B cell (primary cell): Measurements from ENCODE around the gene TTLL11. TPM values are rescaled to one million over a fixed set of nuclear protein-coding genes. Genes with fewer than 3 reads are reported as not detected.

Source experiments
- ATAC-seq: fragments of 200-7000 bp; cut with Tn5 transposase; one replicate; pipeline ENCODE4 v1.10.0; 2021; ENCODE audit warnings: low read depth, mild to moderate bottlenecking, moderate number of reproducible peaks, moderate library complexity
- CTCF ChIA-PET: fragments of 350-600 bp; sonication (Branson Sonifier 250); formaldehyde crosslinking; loops from one replicate; lab custom pipeline; 2021; ENCODE audit warnings: antibody characterized with exemption, inconsistent platforms; lab: Charles Lee
- POLR2A ChIA-PET: fragments of 350-600 bp; sonication (Branson Sonifier 250); formaldehyde crosslinking; loops from one replicate; lab custom pipeline; 2021; ENCODE audit warnings: antibody characterized with exemption; lab: Charles Lee
- DNase-seq: peaks from one replicate; pipeline ENCODE4 v3.0.0; 2013
- H2AFZ ChIP-seq: 2 replicates; pipeline ENCODE4 v1.6.1; 2012; ENCODE audit warnings: mild to moderate bottlenecking, low read depth, low read length; ENCODE audit not compliant: insufficient read depth, poor library complexity, severe bottlenecking
- H3K27ac ChIP-seq, 2 donors: 1 replicate in 1 of 2; 2 replicates in 1 of 2; pipeline ENCODE4 v1.5.1; 2012 to 2013; ENCODE audit warnings: low read length in 2 of 2, mild to moderate bottlenecking in 2 of 2, moderate library complexity in 1 of 2
- H3K27me3 ChIP-seq, 4 experiments: fragments of 200-600 bp in 1 of 4; sonication (generic) in 1 of 4; replicated peaks in 1 of 4; 1 replicate in 2 of 4; 2 replicates in 2 of 4; pipeline versions ENCODE4 v1.6.1 to v1.7.0; 2013 to 2016; ENCODE audit warnings: low read length in 3 of 4, mild to moderate bottlenecking in 2 of 4, mixed read lengths in 1 of 4, moderate library complexity in 1 of 4; ENCODE audit not compliant: insufficient read depth in 4 of 4, control insufficient read depth in 3 of 4; ENCODE audit errors: control extremely low read depth in 1 of 4
- H3K36me3 ChIP-seq, 2 experiments: replicated peaks in 1 of 2; 1 replicate in 1 of 2; 2 replicates in 1 of 2; pipeline versions ENCODE4 v1.6.1 to v1.7.1; 2013; ENCODE audit warnings: low read length in 1 of 2; ENCODE audit not compliant: insufficient read depth in 2 of 2, control insufficient read depth in 1 of 2; ENCODE audit errors: control extremely low read depth in 1 of 2, extremely low read depth in 1 of 2
- H3K4me1 ChIP-seq, 2 donors: fragments of 200-600 bp in 1 of 2; sonication (generic) in 1 of 2; 1 replicate in 1 of 2; 2 replicates in 1 of 2; pipeline versions ENCODE4 v1.5.1 to v1.6.1; 2013 to 2017; ENCODE audit warnings: low read length in 2 of 2; ENCODE audit not compliant: control insufficient read depth in 2 of 2, insufficient read depth in 2 of 2
- H3K4me2 ChIP-seq: replicated peaks from 2 replicates; pipeline ENCODE3; 2012; ENCODE audit warnings: mild to moderate bottlenecking, low read depth, low read length; ENCODE audit not compliant: poor library complexity, severe bottlenecking
- H3K4me3 ChIP-seq, 5 experiments: fragments of 200-600 bp in 1 of 5; sonication (generic) in 1 of 5; 1 replicate in 3 of 5; 2 replicates in 2 of 5; pipeline versions ENCODE4 v1.5.1 to v1.7.0; 2011 to 2016; ENCODE audit warnings: low read length in 4 of 5, mild to moderate bottlenecking in 4 of 5, low read depth in 2 of 5, control low read depth in 1 of 5, moderate library complexity in 1 of 5; ENCODE audit not compliant: insufficient read depth in 1 of 5; ENCODE audit errors: control extremely low read depth in 1 of 5, extremely low read depth in 1 of 5
- H3K79me2 ChIP-seq: fragments of 200-600 bp; sonication (generic); one replicate; pipeline ENCODE4 v1.6.0; 2016; ENCODE audit warnings: low read length; ENCODE audit not compliant: control insufficient read depth, insufficient read depth
- H3K9ac ChIP-seq: fragments of 200-600 bp; sonication (generic); 2 replicates; pipeline ENCODE4 v1.6.1; 2017; ENCODE audit warnings: mild to moderate bottlenecking, low read length, moderate library complexity
- H3K9me3 ChIP-seq, 3 donors: one replicate each; pipeline versions ENCODE4 v1.6.1 to v1.7.1; 2013; ENCODE audit warnings: low read length in 2 of 3; ENCODE audit not compliant: control insufficient read depth in 2 of 3, insufficient read depth in 1 of 3; ENCODE audit errors: control extremely low read depth in 1 of 3
- H4K20me1 ChIP-seq: 2 replicates; pipeline ENCODE4 v1.6.0; 2012; ENCODE audit warnings: mild to moderate bottlenecking, low read length; ENCODE audit not compliant: insufficient read depth, control insufficient read depth, poor library complexity, severe bottlenecking
- H3K27ac Mint-ChIP-seq: one replicate; pipeline ENCODE4 v1.8.0; 2021; ENCODE audit warnings: mixed read lengths
- H3K27me3 Mint-ChIP-seq: one replicate; pipeline ENCODE4 v1.8.0; 2021; ENCODE audit warnings: mixed read lengths
- H3K4me1 Mint-ChIP-seq: one replicate; pipeline ENCODE4 v1.8.0; 2021; ENCODE audit warnings: mixed read lengths
- H3K4me3 Mint-ChIP-seq: one replicate; pipeline ENCODE4 v1.8.0; 2021; ENCODE audit warnings: mixed read lengths
- H3K9me3 Mint-ChIP-seq: one replicate; pipeline ENCODE4 v1.8.0; 2022; ENCODE audit warnings: mixed read lengths; ENCODE audit not compliant: insufficient read depth
- EZH2 ChIP-seq: IDR thresholded peaks from 2 replicates; pipeline ENCODE4 v1.6.1; 2012; ENCODE audit warnings: borderline replicate concordance, low read depth, mild to moderate bottlenecking, moderate library complexity, low read length; ENCODE audit not compliant: insufficient read depth, poor library complexity, severe bottlenecking
- WGBS: methylation state at CpG from one replicate; pipeline ENCODE4 v1.1.5; 2013; ENCODE audit warnings: missing lambda C conversion rate; ENCODE audit not compliant: insufficient coverage; 5-methylcytosine and 5-hydroxymethylcytosine counted together
- intact Hi-C: fragments of 100-400 bp; cut with micrococcal nuclease; formaldehyde crosslinking; loops from one replicate; pipeline ENCODE4 v1.10.0; 2022
- polyA plus RNA-seq: library from polyadenylated mRNA; depleted of rRNA; stranded (reverse); fragments of >200 nt; gene quantifications from 2 replicates; pipeline ENCODE4 v1.2.3, GENCODE V29; 2012
- total RNA-seq, 2 donors: library from RNA; stranded (reverse); fragments of 120-200 nt in 1 of 2; gene quantifications; 1 replicate in 1 of 2; 2 replicates in 1 of 2; pipeline versions ENCODE4 v1.2.3 to v1.2.4, GENCODE V29; 2013 to 2022
- TF ChIP-seq, protein P1 (sequence below): fragments of 200-600 bp; IDR thresholded peaks from one replicate; pipeline ENCODE4 v1.8.0; 2022; ENCODE audit warnings: antibody characterized with exemption, mild to moderate bottlenecking

TTLL11 gene
- total and polyA plus RNA-seq, 2 donors (not counting 1 experiment from before 2014, with no cell fraction given), result 3.6 to 3.8 TPM

- no peaks in the 10 kb centered on the region for H3K4me1 Mint-ChIP-seq
- no peaks in the 10 kb centered on the region for H3K27me3 Mint-ChIP-seq
- H3K27me3 ChIP-seq, result no peaks in the 10 kb centered on the region
- no peak overlapping the region for H3K4me3 Mint-ChIP-seq
- no peak overlapping the region for H3K9ac ChIP-seq
- H3K4me2 ChIP-seq, result no peak overlapping the region
- no peak overlapping the region for H3K27ac ChIP-seq
- H4K20me1 ChIP-seq, result no peaks in the 10 kb centered on the region
- ATAC-seq (no peak), DNase-seq (no peak)
- no peaks in the 10 kb centered on the region for H3K4me1 ChIP-seq
- TF ChIP-seq, protein P1, sequence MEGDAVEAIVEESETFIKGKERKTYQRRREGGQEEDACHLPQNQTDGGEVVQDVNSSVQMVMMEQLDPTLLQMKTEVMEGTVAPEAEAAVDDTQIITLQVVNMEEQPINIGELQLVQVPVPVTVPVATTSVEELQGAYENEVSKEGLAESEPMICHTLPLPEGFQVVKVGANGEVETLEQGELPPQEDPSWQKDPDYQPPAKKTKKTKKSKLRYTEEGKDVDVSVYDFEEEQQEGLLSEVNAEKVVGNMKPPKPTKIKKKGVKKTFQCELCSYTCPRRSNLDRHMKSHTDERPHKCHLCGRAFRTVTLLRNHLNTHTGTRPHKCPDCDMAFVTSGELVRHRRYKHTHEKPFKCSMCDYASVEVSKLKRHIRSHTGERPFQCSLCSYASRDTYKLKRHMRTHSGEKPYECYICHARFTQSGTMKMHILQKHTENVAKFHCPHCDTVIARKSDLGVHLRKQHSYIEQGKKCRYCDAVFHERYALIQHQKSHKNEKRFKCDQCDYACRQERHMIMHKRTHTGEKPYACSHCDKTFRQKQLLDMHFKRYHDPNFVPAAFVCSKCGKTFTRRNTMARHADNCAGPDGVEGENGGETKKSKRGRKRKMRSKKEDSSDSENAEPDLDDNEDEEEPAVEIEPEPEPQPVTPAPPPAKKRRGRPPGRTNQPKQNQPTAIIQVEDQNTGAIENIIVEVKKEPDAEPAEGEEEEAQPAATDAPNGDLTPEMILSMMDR, result no peak
- no peak for TF ChIP-seq EZH2
- ChIA-PET CTCF (interaction anchor here (0.6 kb wide), 1 partner anchor 314 kb away, joined by 3 read pairs; no protein-coding TSS in a partner anchor), POLR2A (no interaction called here)
- H3K36me3 ChIP-seq, result no peaks in the 10 kb centered on the region
- H2AFZ ChIP-seq, result no peak overlapping the region
- WGBS, result no CpG with 5 or more reads among the region's 1 CpG
- no peaks in the 10 kb centered on the region for H3K79me2 ChIP-seq
- no peak overlapping the region for H3K4me3 ChIP-seq
- no peak overlapping the region for H3K27ac Mint-ChIP-seq
- H3K9me3 Mint-ChIP-seq, result no peaks in the 10 kb centered on the region
- intact Hi-C loops, result no loop called here
- no peaks in the 10 kb centered on the region for H3K9me3 ChIP-seq
These were observed 65.0 kb downstream of the TTLL11 start for GRCh38 chr9:122028089-122028488.

GRCh38 chr9:122020398-122020797 is 72.7 kb downstream of the TTLL11 start:
- Mint-ChIP-seq H3K27ac (no peak overlapping the region), H3K4me3 (no peak overlapping the region), H3K27me3 (peaks cover 9% of the 10 kb centered on the region), H3K4me1 (no peaks in the 10 kb centered on the region), H3K9me3 (no peaks in the 10 kb centered on the region)
- Histone ChIP-seq H3K27ac (no peak overlapping the region), H2AFZ (no peak overlapping the region), H3K27me3 (peaks cover 0 to 2% (median 0%) of the 10 kb centered on the region in 4 experiments), H3K79me2 (no peaks in the 10 kb centered on the region), H4K20me1 (no peaks in the 10 kb centered on the region), H3K9me3 (no peaks in the 10 kb centered on the region), H3K9ac (no peak overlapping the region), H3K4me3 (no peak overlapping the region), H3K4me1 (no peaks in the 10 kb centered on the region), H3K4me2 (no peak overlapping the region), H3K36me3 (no peaks in the 10 kb centered on the region)
- no peak for TF ChIP-seq EZH2
- TF ChIP-seq, protein P1, result no peak
- intact Hi-C loops, result no loop called here
- CTCF ChIA-PET, result interaction anchor here (1.0 to 1.2 kb wide), 2 partner anchors 333 to 337 kb away, joined by 3 to 5 read pairs; no protein-coding TSS in a partner anchor
- ATAC-seq (no peak), DNase-seq (no peak)
- no CpG with 5 or more reads among the region's 2 CpGs for WGBS
- POLR2A ChIA-PET, result no interaction called here
